GM18861 (cell line): Measurements from ENCODE around the gene SNAP23.
A peak's percentile ranks its signal among the peaks of the same experiment; 100 is the strongest.

Source experiments
- ATAC-seq: cut with Tn5 transposase; IDR thresholded peaks from one replicate; pipeline ENCODE4 v1.9.1; 2021; ENCODE audit not compliant: unreplicated experiment

The SNAP23 gene

DNA sequence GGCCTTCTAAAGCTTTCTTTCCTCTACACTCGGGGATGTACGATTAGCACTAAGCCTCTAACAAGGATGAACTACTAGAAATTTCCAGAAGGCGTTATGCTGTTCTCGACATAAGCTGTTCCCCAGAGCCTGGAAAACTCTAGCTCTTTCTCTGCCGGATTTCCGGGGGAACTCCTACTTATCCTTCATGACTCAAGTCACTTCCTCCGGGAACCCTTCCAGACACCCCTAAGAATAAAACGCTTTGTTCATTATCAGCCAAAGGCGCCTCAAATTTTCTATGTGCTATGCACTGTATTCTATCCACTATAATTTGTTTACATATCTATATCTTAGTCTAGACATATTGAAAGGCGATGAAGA is 455 bp upstream of the SNAP23 start:
- ATAC-seq: no peak

DNA sequence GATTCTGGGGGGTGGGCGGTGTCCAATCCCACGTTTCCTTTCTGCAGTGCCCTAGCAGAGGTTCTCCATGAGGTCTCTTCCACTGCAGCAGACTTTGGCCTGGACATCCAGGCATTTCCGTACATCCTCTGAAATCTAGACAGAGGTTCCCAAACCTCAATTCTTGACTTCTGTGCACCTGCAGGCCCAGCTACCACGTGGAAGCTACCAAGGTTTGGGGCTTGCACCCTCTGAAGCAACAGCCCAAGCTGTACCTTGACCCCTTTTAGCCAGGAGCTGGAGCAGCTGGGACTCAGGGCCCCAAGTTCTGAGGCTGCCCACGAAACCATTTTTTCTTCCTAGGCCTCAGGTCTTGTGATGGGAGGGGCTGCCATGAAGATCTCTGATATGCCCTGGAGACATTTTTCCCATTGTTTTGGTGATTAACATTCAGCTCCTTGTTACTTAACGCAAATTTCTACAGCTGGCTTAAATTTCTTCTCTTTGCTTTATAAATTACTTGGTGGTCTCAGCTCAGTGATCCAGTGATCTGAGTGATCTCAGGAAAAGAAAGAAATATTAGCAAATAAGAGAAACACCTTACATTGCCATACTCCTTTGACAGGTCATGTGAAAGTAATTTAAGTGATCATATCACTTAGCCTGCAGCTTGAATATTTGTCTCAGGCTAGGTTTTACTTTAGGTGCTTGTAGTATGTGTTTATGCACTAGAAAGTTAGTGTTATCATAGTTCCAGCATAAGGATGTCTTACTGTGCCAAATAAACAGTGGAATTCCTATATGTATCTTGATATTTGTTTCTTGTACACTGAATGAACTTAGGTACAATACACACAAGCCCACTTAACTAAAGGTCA is 3.0 kb downstream of the SNAP23 start:
- no peak for ATAC-seq

DNA sequence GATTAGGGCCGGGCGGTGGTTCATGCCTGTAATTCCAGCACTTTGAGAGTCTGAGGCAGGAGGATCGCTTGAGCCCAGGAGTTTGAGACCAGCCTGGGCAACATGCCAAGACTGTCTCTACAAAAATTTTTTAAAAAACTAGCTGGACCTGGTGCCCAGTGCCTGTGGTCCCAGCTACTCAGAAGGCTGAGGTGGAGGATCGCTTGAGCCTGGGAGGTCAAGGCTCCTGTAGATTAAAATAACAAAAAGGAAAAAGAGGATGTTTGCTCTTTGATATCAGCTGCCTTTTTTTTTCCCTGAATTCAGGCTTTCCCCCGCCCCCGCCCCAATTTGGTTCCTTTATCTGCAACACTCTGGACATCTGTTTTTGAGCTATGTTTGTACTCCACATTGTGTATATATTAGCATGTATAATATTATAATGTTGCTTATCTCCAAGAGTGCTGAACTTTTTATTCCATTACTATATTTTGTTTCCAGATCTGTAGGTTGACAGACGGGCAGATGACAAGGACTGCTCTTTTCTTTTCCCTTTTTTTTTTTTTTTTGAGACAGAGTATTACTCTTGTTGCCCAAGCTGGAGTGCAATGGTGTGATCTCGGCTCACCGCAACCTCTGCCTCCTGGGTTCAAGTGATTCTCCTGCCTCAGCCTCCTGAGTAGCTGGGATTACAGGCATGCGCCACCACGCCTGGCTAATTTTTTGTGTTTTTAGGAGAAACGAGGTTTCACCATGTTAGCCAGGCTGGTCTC is 4.6 kb downstream of the SNAP23 start:
- no peak for ATAC-seq

DNA sequence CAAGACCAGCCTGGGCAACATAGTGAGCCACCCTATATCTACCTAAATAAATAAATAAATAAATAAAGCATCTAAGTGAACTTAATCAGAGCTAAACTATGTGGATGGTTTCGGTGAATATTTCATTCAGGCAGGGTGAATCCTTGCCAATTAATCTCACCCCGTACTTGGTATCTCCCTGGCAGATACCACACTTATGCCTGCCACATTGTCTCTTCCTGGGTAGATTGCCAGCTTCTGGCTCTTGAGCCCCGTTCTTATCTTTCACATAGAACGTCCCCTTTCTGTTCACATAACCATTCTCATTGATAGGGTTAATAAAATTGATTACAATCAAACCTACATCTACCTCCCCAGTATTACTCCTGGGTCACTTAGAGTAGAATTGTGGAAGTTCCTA is 7.0 kb downstream of the SNAP23 start:
- ATAC-seq: no peak

DNA sequence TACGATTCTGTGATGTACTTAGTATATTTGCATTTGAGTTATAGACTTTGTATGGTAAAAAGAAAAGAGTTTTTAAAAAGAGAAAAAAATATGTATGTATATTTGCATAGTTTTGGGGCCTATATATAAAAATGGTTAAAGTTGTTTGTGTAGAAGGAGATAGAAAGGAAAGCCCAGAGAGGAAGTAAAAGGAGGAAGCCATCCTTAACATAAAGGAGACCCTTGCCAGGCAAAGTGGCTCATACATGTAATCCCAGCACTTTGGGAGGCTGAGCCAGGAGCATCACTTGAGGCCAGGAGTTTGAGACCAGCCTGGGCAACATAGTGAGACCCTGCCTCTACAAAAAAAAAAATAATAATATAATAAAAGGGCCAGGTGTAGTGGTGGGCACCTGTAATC is 8.4 kb downstream of the SNAP23 start:
- no peak for ATAC-seq

DNA sequence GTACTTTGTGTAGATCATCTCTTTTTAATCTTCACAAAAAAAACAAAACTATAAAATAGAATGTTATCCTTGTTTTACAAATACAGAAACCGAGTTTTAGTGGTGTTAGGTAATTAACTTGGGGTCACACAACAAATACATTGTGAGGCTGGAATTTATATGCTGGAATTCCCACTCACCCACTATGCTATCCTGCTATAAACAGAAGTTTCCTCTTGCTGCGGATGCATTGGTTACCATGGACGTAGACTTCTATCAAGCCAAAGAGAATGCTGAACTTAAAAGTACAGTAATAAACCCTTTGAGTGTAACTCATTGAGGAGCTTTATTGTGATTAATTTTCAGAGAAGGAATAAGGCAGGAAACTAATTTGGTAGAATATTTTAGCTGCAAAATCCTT is 9.2 kb downstream of the SNAP23 start:
- peak; percentile 12 for ATAC-seq

DNA sequence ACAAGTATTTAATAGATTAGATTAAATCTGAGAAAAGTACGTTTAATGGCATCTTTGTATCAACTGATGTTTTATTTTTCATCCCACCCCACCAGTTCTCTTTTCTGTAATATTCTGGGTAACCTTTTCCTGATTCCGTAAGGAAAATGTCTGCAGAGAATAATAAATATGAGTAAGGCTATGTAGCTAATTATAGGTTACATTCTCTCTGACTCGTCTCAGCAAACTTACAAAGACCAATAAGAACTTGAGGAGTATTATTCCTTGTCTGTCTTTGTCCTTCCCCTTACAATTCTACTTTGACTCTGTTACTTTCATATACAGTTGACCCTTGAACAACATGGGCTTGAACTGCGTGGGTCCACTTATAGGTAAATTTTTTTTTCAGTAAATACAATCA is 12.1 kb downstream of the SNAP23 start:
- ATAC-seq: no peak

DNA sequence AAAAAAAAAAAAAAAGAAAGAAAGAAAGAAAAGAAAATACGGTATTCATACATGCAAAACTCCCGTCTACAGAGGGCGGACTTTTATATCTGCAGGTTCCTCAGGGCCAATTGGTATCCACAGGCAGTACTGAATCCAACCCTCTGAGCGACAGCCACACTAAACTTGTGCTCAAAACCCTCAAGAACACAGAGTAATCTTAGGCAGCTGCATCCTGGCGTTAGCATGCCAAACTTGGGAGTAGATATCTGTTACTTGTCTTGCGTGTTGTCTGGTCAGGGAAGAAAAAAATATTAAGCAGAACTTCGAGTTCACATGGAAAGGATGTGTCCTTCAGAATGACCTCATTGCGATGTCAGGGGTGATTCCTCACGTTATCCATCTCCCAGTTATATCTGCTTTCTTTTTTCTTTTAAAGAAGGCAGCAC is 12.8 kb downstream of the SNAP23 start:
- ATAC-seq: no peak

DNA sequence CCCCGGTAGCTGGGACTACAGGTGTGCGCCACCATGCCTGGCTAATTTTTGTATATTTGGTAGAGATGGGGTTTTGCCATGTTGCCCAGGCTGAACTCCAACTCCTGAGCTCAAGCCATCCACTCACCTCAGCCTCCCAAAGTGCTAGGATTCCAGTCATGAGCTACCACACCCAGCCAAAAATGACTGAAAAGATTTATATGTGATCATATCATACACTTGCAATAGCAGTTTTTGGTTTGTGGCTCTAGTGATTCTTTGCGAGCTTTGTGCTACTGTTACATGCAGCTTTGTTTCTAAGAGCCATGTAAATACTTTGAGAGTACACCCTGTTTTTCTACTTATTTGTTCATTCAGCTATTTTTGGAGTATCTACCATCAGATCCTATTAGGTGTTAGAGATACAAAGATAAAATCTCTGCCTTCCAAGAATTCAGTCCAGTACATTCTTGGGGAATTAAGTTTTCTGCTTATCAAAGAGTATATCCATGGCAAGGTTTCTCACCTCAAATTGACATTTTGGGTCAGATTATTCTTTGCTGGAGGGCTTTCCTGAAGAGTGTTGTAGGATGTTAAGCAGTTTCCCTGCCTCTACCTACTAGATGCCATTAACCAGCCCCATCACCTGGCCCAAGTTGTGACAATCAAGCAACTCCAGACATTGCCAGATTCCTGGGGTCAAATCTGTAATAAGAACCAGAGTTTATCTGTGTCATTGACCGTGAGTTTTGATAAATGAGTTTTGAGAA is 15.0 kb downstream of the SNAP23 start:
- no peak for ATAC-seq

DNA sequence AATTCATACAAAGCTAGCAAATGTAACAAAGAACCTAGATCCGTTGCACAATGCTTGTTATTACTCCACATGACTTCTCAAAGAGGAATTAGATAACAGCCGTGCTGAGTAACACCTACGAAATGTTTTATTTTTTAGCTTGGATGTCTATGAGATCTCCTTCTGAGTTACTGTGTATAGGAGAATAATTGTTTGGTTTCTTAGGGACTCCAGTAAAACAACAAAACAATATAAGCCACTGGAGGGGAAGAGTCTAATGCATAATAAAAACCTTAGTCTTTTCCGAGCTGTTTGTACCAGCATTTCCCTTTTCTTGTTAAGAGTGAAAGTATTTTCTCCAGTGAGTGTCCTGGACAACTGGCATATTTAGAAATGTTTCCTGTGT is 15.6 kb downstream of the SNAP23 start:
- ATAC-seq: no peak

DNA sequence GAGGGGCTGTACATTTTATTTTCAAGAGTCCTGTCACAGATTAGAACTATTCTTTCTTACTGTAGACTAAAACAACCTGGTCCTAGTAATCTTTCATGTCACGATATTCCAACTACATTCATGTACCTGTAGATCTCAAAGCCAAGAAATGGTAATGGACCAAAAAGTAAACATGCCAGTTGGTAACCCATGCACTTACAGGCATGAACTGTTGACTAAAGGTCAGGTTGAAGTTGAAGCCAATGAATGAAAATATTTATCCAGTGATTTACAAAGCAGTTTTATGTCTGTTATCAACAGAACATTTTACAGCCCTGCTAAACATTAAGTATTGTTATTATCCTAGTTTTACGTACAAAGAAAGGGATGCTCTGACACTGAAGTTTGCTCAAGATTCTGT is 27.9 kb downstream of the SNAP23 start:
- ATAC-seq: no peak

DNA sequence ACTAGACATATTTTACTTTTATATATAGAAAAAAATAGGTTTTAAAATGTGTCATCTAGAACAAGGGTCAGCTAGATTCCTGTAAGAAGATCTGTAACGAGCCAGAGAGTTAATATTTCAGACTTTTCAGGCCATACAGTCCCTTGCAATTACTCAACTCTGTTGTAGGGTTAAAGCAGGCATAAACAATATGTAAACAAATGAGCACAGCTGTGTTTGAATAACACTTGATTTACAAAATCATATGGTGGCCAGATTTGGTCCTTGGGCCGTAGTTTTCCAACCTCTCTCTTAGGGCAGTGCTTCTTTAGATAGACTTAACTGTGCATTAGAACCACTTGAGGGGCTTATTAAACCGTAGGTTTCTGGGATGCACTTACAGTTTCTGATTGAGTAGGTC is 33.5 kb downstream of the SNAP23 start:
- ATAC-seq: no peak

DNA sequence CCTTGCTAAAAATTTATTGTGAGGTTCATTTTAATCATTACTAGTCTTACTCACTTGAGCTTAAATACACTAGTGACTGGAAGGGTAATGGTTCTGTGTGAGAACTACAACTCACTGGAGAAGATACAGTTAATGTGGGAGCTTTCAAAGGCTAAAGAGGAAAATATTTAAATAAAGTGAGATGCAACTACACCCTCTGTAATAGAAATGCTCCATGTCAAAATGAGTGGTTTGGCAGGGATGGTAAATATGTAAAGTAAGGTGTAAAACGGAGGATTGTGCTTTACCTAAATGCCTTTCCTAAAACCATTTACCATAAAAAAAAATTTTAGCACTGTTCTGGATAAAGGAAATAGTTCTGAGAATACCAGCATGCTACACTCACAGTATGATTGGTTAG is 37.8 kb downstream of the SNAP23 start:
- ATAC-seq: no peak

DNA sequence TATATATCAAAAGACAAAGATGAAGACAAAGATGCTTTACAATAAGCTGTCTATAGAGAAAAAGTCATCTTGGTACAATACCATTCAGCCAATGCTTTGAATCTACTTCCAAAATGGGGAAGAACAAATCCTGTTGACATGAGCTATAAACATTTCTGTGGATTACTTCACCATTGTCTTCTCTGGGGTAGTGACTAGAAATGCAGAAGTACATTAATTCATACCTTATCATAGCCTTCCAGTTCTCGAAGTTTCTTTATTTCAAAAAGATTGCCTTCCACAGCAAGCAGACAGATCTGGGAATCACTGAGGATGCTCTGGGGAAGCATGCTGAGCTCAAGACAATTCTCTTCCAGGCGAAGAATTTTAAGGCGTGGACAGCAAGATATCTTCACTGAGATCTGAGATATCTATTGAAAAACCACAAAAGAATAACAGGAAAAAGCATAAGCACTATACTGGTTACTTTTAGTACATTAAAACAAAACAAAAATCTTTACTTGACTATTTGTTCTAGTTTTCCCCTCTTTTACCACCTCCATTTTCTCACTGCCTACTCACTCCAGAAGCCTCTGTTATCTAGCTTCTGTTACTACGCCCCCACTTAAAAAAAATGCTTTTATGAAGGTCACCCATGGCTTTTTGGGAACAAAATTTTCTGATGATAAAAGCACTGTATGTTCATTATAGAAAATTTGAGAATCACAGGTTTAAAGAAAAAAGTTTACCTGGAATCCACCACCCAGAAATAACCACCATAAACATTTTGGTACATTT is 49.6 kb downstream of the SNAP23 start:
- no peak for ATAC-seq

DNA sequence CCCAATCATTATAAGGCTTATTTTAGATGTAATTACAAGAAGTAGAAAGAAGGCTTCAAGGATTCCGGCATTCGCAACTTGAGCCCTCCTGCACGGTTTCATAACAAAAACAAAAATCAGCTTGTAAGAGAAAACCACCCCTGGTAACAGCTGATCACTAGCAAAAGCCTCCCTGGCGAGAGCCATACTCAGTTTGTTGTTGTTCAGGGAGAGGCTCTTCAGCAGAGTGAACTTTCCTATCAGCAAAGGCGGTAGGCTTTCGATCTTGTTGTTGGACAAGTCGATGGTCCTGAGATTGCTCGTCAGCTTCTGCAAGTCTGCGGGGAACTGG is 52.4 kb downstream of the SNAP23 start:
- ATAC-seq: no peak

DNA sequence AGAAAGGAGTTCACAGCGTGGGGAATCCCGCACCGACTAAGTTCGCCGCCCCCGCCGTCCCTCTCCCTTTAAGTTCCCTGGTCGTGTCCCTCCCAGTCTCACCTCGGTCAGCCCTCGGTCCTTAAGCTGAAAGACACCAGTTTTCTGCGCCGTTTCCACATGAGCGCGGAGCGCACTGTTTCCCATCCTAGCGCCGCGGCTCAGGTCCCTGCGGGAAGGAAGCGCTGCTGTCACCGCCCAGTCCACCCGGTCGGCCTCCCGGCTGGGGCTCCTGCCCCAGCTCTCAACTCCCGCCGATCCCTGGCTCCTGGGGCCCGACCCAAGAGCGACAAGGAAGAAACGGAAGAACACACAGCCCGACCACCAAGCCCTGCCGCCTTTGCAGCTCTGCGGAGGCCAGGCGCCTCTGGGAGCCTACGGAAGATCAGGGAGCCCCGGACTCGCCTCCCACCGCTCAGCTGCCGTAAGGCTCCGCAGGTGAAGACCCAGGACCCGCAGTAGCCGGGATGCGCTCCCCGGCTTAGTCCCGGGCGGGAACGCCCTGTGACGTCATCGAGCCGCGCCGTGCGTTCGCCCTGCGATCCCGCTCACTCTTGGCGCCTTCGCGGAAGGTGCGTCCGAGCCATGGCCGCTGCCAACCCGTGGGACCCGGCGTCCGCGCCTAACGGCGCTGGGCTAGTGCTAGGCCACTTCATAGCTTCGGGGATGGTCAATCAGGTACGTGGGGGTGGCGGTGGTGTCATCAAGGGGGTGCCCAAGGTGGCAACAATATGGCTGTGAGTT is 53.0 kb downstream of the SNAP23 start, which contains the start of the genes HAUS2 and LRRC57:
Gene HAUS2, plus strand, starts transcription at position 590 of the 783 bp plus-strand sequence. Its CDS starts 35 bp downstream, at position 625.
Gene LRRC57, minus strand, starts transcription at position 545 of the 783 bp plus-strand sequence. Its CDS starts 359 bp downstream, at position 186.
- peak; percentile 74 for ATAC-seq

DNA sequence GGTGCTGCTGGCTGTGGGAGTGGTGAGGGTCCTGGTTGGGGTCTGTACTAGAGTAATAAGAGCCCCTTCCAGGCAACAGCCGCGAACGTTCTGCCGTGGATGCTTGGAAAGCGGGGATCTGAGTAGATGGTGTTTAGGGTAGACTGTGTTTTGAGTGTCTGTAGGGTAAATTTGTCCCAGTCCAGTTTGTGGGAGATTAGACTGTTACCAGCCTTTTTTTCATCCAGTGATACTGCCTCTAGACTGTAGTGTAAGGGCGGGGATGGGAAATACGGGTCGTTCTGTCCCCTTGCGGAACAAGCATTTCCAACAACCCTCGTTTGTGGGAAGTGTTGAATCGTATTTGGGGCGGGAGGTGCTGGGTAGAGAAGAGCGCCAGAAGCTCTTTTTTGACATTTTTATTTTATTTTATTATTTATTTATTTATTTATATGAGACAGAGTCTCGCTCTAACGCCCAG is 53.6 kb downstream of the SNAP23 start:
- ATAC-seq: peak; percentile 8

DNA sequence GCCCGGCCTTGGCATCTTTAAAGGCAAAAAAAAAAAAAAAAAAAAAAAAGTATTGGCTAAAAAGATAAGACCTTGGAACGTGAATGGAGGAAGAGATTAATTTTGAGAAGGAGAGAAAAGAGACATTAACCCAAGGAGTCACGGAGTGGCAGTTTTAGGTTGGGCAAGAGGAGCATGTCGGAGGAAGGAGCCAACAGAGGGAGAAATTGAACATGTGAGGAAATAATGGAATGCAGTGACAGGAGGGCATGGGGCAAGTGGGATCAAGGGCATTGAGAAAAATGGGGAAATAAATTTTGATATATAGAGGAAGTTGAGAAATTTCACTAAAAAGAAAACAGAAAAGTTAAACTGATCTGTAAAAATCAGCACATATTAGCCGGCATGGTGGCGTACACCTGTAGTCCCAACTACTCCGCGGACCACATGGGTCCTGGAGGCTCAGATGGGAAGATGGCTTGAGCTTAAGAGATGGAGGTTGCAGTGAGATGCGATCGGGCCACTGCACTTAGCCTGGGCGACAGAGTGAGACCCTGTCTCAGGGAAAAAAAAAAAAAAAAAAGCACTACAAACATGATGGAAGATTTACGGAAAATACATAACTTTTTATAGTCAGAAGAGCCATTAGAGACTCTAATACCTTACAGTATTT is 54.4 kb downstream of the SNAP23 start:
- no peak for ATAC-seq

DNA sequence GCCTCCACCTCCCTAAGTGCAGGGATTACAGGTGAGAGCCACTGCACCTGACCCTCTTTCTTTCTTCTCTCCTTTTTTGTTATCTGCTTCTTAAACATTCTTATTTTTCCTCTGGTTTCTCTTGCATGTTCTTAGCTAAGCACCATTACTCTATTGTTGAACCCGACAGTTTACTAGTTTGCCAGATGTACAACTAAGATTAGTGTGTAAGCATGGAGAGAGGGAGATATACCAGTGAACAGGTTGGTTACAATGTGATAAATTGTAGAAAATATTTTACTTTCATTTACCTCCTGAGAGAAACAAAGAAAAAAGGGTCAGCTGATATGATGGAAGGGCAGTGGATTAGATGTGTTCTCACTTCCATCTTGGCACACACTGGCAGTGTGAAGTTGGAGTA is 58.1 kb downstream of the SNAP23 start:
- ATAC-seq: no peak
